ENCODE data around the gene KRT74.

KRT74 gene

GRCh38 chr12:52530366-52530765 lies 43.3 kb downstream of the KRT74 start:
- TF ChIP-seq, protein P1, sequence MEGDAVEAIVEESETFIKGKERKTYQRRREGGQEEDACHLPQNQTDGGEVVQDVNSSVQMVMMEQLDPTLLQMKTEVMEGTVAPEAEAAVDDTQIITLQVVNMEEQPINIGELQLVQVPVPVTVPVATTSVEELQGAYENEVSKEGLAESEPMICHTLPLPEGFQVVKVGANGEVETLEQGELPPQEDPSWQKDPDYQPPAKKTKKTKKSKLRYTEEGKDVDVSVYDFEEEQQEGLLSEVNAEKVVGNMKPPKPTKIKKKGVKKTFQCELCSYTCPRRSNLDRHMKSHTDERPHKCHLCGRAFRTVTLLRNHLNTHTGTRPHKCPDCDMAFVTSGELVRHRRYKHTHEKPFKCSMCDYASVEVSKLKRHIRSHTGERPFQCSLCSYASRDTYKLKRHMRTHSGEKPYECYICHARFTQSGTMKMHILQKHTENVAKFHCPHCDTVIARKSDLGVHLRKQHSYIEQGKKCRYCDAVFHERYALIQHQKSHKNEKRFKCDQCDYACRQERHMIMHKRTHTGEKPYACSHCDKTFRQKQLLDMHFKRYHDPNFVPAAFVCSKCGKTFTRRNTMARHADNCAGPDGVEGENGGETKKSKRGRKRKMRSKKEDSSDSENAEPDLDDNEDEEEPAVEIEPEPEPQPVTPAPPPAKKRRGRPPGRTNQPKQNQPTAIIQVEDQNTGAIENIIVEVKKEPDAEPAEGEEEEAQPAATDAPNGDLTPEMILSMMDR (IDR thresholded peaks at IDR 0.05; ENCODE audit: low read depth, low read length) = no peak
- Histone ChIP-seq H3K27ac (no peak overlapping the region), H3K27me3 (ENCODE audit: insufficient read depth, low read depth, severe bottlenecking) (peaks cover 95% of the 10 kb centered on the region), H3K9me3 (ENCODE audit: severe bottlenecking) (no peaks in the 10 kb centered on the region), H3K4me3 (ENCODE audit: low read depth, low read length) (no peak overlapping the region), H3K36me3 (no peaks in the 10 kb centered on the region)
- DNase-seq = no peak

DNA sequence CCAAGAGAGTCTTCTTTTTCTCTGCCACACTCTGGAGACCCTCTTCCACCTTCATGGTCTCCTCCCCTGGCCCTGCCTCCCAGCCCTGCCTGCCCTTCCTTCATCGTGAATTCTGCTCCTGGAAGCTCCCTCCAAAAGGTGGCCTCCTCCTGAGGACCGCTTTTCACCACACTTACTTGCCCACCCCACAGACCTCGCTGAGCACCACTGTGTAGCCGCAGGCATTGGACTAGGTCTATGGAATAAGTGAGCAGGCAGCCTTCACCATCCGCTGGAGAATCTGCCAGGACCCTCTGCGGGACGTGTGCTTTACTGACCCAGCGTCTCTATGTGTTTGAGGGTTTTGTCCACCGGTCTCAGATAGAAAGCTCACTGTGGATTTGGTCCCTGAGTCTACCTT lies 43.8 kb downstream of the KRT74 start:
- H3K27me3 ChIP-seq (ENCODE audit: insufficient read depth, low read depth, severe bottlenecking) = peaks cover 95% of the 10 kb centered on the region
- H3K27ac ChIP-seq = no peak overlapping the region
- TF ChIP-seq, protein P1 (IDR thresholded peaks at IDR 0.05; ENCODE audit: low read depth, low read length) = no peak
- H3K36me3 ChIP-seq = no peaks in the 10 kb centered on the region
- no peaks in the 10 kb centered on the region for H3K9me3 ChIP-seq (ENCODE audit: severe bottlenecking)
- no peak for DNase-seq
- H3K4me3 ChIP-seq (ENCODE audit: low read depth, low read length) = no peak overlapping the region

GRCh38 chr12:52529417-52529816 lies 44.2 kb downstream of the KRT74 start:
- no peak for DNase-seq
- Histone ChIP-seq H3K4me3 (ENCODE audit: low read depth, low read length) (no peak overlapping the region), H3K36me3 (no peaks in the 10 kb centered on the region), H3K27ac (no peak overlapping the region), H3K9me3 (ENCODE audit: severe bottlenecking) (no peaks in the 10 kb centered on the region), H3K27me3 (ENCODE audit: insufficient read depth, low read depth, severe bottlenecking) (peaks cover 95% of the 10 kb centered on the region)
- TF ChIP-seq, protein P1 (IDR thresholded peaks at IDR 0.05; ENCODE audit: low read depth, low read length) = no peak

DNA sequence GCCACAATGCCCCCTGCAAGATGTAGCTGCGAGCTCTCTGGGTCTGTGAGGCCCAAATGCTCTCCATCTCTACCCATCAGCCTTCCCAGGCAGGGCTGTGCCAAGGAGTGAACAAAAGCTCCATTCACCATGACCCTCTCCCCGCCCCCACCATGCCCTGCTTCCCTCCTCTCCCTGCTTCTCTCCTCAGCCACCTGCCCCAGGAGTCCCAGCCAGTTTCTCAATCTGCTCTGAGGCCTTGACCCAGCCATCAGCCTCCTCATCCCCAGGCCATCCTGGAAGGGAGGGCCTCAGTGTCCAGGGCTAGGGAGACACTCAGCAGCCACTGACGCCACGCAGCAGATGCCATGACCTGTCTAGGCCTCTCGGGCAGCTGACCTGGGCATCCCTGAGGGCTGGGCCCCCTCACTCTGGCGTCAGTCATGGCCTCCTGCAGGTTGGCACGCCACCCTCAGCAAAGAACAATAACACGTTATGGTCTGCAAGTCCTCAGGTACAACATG lies 45.0 kb downstream of the KRT74 start:
- peaks cover 97% of the 10 kb centered on the region for H3K27me3 ChIP-seq (ENCODE audit: insufficient read depth, low read depth, severe bottlenecking)
- TF ChIP-seq, protein P1 (IDR thresholded peaks at IDR 0.05; ENCODE audit: low read depth, low read length) = no peak
- no peaks in the 10 kb centered on the region for H3K9me3 ChIP-seq (ENCODE audit: severe bottlenecking)
- no peaks in the 10 kb centered on the region for H3K36me3 ChIP-seq
- no peak overlapping the region for H3K4me3 ChIP-seq (ENCODE audit: low read depth, low read length)
- no peak overlapping the region for H3K27ac ChIP-seq
- no peak for DNase-seq

- H3K27ac ChIP-seq = no peak overlapping the region
- H3K36me3 ChIP-seq = no peaks in the 10 kb centered on the region
- no peak overlapping the region for H3K4me3 ChIP-seq (ENCODE audit: low read depth, low read length)
Observed at GRCh38 chr12:52527121-52527800, 46.4 kb downstream of the KRT74 start.

More at GRCh38 chr12:52527121-52527800, 46.4 kb downstream of the KRT74 start:
- DNase-seq = no peak
- Histone ChIP-seq H3K9me3 (ENCODE audit: severe bottlenecking) (no peaks in the 10 kb centered on the region), H3K27me3 (ENCODE audit: insufficient read depth, low read depth, severe bottlenecking) (peaks cover 97% of the 10 kb centered on the region)
- TF ChIP-seq, protein P1 (IDR thresholded peaks at IDR 0.05; ENCODE audit: low read depth, low read length) = no peak

All from WERI-Rb-1 (cell line).